Activated T-cell treated with anti-CD3 and anti-CD28 coated beads, Interleukin-2, amount 50 U/mL, for 4 hours (primary cell): ENCODE data around the gene SLC26A1. TPM values are rescaled to one million over a fixed set of nuclear protein-coding genes. Genes with fewer than 3 reads are reported as not detected.
A peak's percentile ranks its signal among the peaks of the same experiment; 100 is the strongest.

Experiments
- ATAC-seq, 2 donors: fragments of 200-7000 bp; cut with Tn5 transposase; one replicate each; pipeline ENCODE4 v1.10.0; 2021
- DNase-seq: peaks from one replicate; pipeline ENCODE4 v3.0.0-alpha.2; 2020
- H3K27me3 Mint-ChIP-seq: one replicate; pipeline ENCODE4 v1.8.0; 2021; ENCODE audit warnings: low read depth, mixed read lengths
- H3K36me3 Mint-ChIP-seq: one replicate; pipeline ENCODE4 v1.8.0; 2022; ENCODE audit warnings: mixed read lengths; ENCODE audit not compliant: insufficient read depth
- H3K4me1 Mint-ChIP-seq: one replicate; pipeline ENCODE4 v1.8.0; 2021; ENCODE audit warnings: low read depth, mixed read lengths
- H3K4me3 Mint-ChIP-seq: one replicate; pipeline ENCODE4 v1.8.0; 2021; ENCODE audit warnings: mild to moderate bottlenecking, moderate library complexity, mixed read lengths
- H3K9me3 Mint-ChIP-seq: one replicate; pipeline ENCODE4 v1.8.0; 2021; ENCODE audit warnings: mixed read lengths
- total RNA-seq, 3 donors: library from RNA; stranded (reverse); gene quantifications; one replicate each; pipeline ENCODE4 v1.2.1, GENCODE V29; 2021

The SLC26A1 gene
- total RNA-seq, 3 donors from 2014 or later: 0.05 TPM; not detected in 2

DNA sequence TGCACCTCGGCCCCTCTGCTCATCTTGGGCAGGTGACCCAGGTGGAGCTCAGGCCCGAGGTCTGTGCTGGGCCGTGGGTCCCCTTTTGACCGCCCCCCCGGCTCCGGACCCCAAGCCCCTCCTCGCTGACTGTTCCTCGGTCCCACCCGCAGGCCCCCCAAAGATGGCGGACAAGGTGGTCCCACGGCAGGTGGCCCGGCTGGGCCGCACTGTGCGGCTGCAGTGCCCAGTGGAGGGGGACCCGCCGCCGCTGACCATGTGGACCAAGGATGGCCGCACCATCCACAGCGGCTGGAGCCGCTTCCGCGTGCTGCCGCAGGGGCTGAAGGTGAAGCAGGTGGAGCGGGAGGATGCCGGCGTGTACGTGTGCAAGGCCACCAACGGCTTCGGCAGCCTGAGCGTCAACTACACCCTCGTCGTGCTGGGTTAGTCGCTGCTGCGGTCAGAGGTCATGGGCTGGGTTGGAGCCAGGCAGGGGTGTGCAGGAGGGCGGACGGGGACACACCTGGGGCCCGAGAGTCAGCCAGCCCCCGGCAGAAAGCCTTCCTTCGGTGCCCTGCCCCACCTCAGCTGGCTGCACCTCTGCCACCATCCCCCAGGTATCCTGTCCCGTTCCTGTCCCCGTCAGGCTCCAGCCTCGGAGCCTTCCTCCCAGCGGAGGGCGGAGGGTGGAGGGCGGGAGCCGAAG is 29.0 kb upstream of the SLC26A1 start:
- peaks cover 9% of the 10 kb centered on the region for H3K4me1 Mint-ChIP-seq
- no peaks in the 10 kb centered on the region for H3K27me3 Mint-ChIP-seq
- no peak overlapping the region for H3K4me3 Mint-ChIP-seq
- no peaks in the 10 kb centered on the region for H3K9me3 Mint-ChIP-seq
- no peak for ATAC-seq
- H3K36me3 Mint-ChIP-seq: peaks cover 2% of the 10 kb centered on the region
- no peak for DNase-seq

DNA sequence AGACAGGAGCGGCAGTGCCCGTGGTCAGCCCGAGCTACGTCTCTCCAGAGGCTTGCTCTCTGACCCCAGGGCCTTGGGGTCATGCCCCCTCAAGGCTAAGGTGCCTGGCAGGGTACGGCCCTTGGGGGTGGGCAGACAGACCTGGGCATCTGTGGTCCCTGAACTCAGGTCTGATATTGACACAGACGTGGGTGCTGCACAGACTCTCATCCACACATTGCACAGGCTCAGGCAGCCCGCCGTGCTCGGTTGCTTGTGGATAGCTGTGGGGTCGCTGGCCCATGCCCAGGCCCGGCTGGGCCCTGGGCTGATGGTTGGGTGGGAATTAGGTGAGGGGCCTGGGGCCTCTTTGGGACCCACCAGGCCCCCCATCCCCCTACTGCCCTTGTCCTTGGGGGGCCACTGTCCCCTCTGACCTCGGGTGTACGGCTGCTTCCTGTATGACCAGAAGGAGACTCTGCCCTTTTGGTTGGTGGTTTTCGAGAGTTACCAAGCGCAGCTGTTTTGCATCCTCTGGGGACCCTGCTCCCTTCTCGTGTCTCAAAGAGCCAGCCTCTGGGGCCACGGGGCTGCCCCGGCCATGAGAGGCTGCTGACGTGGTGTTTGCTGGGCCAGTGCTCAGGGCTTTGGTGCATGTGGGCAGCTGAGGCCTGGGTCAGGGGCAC is 28.3 kb upstream of the SLC26A1 start:
- DNase-seq: no peak
- Mint-ChIP-seq H3K4me3 (no peak overlapping the region), H3K4me1 (peaks cover 9% of the 10 kb centered on the region), H3K9me3 (no peaks in the 10 kb centered on the region), H3K36me3 (peaks cover 2% of the 10 kb centered on the region), H3K27me3 (no peaks in the 10 kb centered on the region)
- no peak for ATAC-seq

GRCh38 chr4:1019729-1020470 is 26.7 kb upstream of the SLC26A1 start:
- Mint-ChIP-seq H3K4me3 (no peak overlapping the region), H3K36me3 (no peaks in the 10 kb centered on the region), H3K9me3 (no peaks in the 10 kb centered on the region), H3K27me3 (no peaks in the 10 kb centered on the region), H3K4me1 (peaks cover 4% of the 10 kb centered on the region)
- no peak for ATAC-seq
- DNase-seq: no peak

GRCh38 chr4:1019320-1019719 is 26.1 kb upstream of the SLC26A1 start:
- ATAC-seq (no peak), DNase-seq (no peak)
- Mint-ChIP-seq H3K9me3 (no peaks in the 10 kb centered on the region), H3K27me3 (no peaks in the 10 kb centered on the region), H3K36me3 (no peaks in the 10 kb centered on the region), H3K4me3 (no peak overlapping the region), H3K4me1 (peaks cover 4% of the 10 kb centered on the region)

GRCh38 chr4:1018147-1019020 is 25.2 kb upstream of the SLC26A1 start:
- Mint-ChIP-seq H3K9me3 (no peaks in the 10 kb centered on the region), H3K4me1 (peaks cover 4% of the 10 kb centered on the region), H3K36me3 (peaks cover 3% of the 10 kb centered on the region), H3K4me3 (no peak overlapping the region), H3K27me3 (no peaks in the 10 kb centered on the region)
- ATAC-seq (no peak), DNase-seq (no peak)

DNA sequence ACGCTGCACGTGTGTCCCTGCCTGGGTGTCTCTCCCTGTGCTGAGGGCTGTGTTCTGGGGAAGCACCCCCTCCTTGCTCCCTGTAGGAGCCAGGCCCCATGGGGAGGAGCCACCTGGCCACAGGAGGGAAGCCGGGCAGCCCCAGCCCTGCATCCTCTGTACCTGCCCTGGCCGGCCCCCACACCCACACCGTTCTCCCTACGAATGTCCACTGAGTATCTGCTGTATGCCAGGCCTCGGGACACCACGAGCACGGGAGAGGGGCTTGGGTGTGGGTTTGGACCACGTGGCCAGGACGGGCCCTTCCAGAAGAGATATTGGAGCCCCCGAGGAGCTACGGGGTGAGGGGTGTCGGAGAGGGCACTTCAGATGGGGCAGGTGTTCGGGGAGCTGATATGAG is 24.5 kb upstream of the SLC26A1 start:
- peaks cover 3% of the 10 kb centered on the region for H3K36me3 Mint-ChIP-seq
- H3K4me3 Mint-ChIP-seq: no peak overlapping the region
- no peak for ATAC-seq
- no peaks in the 10 kb centered on the region for H3K9me3 Mint-ChIP-seq
- no peak for DNase-seq
- H3K27me3 Mint-ChIP-seq: no peaks in the 10 kb centered on the region
- peaks cover 4% of the 10 kb centered on the region for H3K4me1 Mint-ChIP-seq

- DNase-seq: no peak
- Mint-ChIP-seq H3K36me3 (peaks cover 3% of the 10 kb centered on the region), H3K4me1 (peaks cover 4% of the 10 kb centered on the region), H3K9me3 (no peaks in the 10 kb centered on the region), H3K4me3 (no peak overlapping the region), H3K27me3 (no peaks in the 10 kb centered on the region)
- ATAC-seq: no peak
Measured at GRCh38 chr4:1017211-1017610, 24.0 kb upstream of the SLC26A1 start.

DNA sequence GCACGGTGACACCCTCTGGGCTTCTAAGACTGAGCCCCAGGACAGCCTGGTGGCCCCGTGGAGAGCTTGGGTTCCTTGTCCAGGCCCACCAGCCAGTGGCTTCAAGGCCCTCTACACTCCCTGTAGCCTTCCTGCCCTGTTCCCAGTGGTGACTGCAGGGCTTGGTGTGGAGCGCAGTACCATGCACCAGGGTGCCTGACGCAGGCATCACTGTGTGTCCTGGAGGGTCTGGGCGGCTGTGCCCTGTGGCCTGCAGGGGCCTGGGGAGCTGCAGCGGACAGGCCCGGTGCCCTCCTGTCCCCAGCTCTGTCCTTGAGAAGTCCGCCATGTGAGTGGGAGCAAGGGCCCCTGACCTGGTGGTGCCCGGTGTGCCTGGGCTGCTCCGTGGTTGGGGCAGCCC is 22.5 kb upstream of the SLC26A1 start:
- H3K9me3 Mint-ChIP-seq: no peaks in the 10 kb centered on the region
- H3K27me3 Mint-ChIP-seq: no peaks in the 10 kb centered on the region
- ATAC-seq (no peak), DNase-seq (no peak)
- H3K36me3 Mint-ChIP-seq: peaks cover 3% of the 10 kb centered on the region
- no peak overlapping the region for H3K4me3 Mint-ChIP-seq
- H3K4me1 Mint-ChIP-seq: peaks cover 4% of the 10 kb centered on the region

DNA sequence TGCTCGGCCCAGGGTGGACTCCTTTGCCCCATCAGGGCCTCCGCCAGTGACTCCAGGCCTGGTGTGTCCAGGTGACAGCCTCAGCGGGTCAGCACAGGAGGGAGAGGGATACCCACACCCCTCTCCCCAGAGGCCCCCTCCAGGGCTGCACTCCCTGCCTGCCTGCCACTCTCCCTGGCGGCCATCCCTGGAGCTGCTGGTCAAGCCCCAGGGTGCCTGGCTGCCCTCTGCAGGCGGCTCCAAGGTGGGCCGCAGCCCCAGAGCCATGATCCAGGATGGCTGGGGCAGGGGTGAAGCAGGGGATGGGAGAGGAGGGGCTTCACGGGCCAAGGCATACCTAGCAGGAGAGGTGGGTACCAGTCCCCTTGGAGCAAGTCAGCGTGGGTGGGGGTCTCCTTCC is 22.0 kb upstream of the SLC26A1 start:
- Mint-ChIP-seq H3K4me3 (no peak overlapping the region), H3K27me3 (no peaks in the 10 kb centered on the region), H3K36me3 (peaks cover 3% of the 10 kb centered on the region), H3K4me1 (peaks cover 8% of the 10 kb centered on the region), H3K9me3 (no peaks in the 10 kb centered on the region)
- ATAC-seq (no peak), DNase-seq (no peak)

- ATAC-seq (no peak), DNase-seq (no peak)
- peaks cover 3% of the 10 kb centered on the region for H3K36me3 Mint-ChIP-seq
- H3K4me3 Mint-ChIP-seq: no peak overlapping the region
- H3K27me3 Mint-ChIP-seq: no peaks in the 10 kb centered on the region
- H3K9me3 Mint-ChIP-seq: no peaks in the 10 kb centered on the region
- peaks cover 5% of the 10 kb centered on the region for H3K4me1 Mint-ChIP-seq
Measured at GRCh38 chr4:1014291-1015167, 21.3 kb upstream of the SLC26A1 start.

DNA sequence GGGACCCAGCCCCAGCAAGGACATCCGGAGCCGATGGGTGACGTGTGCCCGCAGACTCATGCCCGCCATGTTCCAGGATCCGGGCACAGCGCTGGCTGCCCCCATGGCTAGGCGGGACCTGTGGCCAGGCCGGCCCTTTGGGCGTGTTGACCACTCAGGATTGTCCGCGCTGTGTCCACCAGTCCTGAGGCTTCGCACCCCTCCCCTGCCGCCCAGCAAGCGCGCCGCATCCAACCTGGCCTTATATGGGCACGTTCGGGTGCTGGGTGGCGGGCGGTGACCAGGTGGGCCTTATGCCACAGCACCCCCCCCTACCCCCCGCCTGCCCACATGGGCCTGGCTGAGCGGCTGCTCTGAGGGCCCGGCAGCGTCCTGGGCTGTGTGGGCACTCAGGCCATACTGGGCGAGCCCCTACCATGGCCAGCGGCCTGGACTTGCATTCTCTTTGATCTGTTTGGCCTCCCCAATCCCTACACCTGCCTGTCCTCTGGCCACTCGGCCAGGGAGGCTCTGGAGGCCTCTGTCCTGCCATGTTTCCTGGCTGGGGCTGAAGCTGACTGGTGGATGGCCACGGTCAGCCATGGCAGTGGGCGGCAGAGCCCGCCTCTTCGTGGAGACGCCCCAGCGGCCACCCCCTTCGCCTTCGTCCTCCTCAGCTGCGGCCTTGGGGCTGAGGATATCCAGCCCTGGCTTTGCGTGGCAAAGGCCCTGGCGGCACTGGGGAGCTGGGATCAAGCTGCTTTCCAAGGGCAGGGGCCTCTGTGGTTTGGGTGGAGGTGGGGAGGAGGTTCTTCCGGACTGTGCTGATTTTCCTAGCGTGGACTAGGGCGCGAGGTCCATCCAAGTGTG is 20.2 kb upstream of the SLC26A1 start:
- DNase-seq (no peak), ATAC-seq (no peak)
- H3K4me3 Mint-ChIP-seq: peak overlapping the region; percentile 31
- peaks cover 3% of the 10 kb centered on the region for H3K36me3 Mint-ChIP-seq
- peaks cover 13% of the 10 kb centered on the region for H3K4me1 Mint-ChIP-seq
- no peaks in the 10 kb centered on the region for H3K9me3 Mint-ChIP-seq
- H3K27me3 Mint-ChIP-seq: peaks cover 3% of the 10 kb centered on the region

GRCh38 chr4:1012034-1012739 is 19.0 kb upstream of the SLC26A1 start:
- H3K4me3 Mint-ChIP-seq: peak overlapping the region; percentile 62
- ATAC-seq (no peak), DNase-seq (peak; percentile 18)
- H3K4me1 Mint-ChIP-seq: peaks cover 13% of the 10 kb centered on the region
- H3K36me3 Mint-ChIP-seq: peaks cover 3% of the 10 kb centered on the region
- H3K9me3 Mint-ChIP-seq: no peaks in the 10 kb centered on the region
- H3K27me3 Mint-ChIP-seq: peaks cover 12% of the 10 kb centered on the region
